Fibroblast of skin of left biceps (primary cell): ENCODE measurements around the gene NUP62.
"Not testable (repeated sequence)": the region's sequence is repeated elsewhere in the genome, so short reads cannot be mapped to it uniquely, and the experiment has no call there.

Experiments used
- DNase-seq, 2 experiments: peaks; one replicate each; pipeline ENCODE4 v3.0.0-alpha.2; 2013; ENCODE audit warnings: low read depth in 2 of 2

The NUP62 gene

DNA sequence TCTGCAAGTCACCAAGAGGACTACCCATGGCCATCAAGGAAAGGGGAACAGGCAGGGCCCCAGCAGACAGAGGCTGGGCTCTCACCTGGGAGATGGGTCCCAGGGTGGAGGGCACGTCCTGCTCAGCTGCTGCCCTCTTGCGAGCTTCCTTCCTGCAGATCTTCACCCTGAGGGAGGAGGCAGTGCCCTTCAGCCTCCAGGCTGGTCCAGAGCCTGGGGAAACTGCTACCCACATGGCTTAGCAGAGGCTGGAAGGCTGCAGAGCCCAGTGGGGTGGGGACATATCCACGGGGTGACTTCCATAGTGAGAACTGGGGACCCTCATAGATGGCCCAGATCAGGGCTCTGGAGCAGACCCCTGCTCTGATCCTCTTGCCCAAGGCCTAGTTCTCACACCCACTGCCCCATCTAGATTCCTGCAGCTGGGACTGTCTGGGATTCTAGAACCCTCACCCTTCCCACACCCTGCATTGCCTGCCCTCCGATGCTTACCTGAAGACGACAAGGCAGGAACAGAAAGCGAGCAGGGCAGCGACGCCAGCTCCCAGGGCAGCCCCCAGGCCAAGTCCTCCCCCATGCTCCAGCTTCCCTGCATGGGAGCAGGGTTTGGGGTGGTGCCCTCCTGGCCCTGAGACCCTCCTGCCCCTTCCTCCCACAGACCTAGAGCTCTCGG lies 22.6 kb upstream of the NUP62 start:
- no peak for DNase-seq

DNA sequence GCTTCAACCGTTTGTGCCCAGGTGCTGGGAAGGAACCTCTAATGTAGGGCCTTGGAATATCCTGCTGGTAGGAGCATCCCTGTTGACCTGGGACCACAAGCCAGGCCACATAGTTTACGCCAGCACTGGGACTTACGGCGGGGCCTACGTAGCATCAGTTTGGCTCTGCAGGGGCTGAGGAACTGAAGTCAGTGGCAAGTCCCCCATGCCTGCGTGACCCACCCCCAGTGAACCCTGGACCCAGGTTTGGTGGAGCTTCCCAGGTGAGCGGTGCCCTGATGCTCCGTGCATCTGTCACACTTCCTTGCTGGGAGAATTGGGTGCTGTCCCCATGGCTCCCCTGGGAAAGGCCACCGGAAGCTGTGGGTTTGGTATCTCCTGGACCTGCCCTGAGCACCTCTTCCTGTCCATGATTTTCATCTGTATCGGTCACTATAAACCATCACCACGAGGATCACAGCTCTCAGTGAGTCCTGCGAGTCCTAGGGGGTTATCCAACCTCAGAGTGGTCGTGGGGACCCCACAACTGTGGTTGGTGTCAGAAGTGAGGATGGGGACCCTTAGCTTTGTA lies 21.7 kb upstream of the NUP62 start:
- DNase-seq, result no peak

DNA sequence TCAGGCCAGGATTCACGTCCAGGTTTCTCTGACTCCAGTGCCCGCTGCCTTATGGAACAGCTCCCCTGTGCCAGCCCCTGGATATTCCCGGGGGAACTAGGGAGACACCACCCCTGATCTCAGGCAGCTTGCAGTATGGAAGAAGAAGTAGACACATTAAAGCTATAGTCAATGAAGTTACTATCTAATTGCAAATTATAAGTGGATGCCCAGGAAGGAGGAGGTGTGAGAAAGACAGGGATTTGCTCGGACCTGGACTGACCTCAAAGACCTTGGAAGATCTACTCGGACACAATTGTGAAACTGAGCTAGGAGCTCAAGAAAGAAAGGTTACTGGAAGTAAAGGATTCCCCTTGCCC lies 21.3 kb upstream of the NUP62 start:
- DNase-seq, result no peak

DNA sequence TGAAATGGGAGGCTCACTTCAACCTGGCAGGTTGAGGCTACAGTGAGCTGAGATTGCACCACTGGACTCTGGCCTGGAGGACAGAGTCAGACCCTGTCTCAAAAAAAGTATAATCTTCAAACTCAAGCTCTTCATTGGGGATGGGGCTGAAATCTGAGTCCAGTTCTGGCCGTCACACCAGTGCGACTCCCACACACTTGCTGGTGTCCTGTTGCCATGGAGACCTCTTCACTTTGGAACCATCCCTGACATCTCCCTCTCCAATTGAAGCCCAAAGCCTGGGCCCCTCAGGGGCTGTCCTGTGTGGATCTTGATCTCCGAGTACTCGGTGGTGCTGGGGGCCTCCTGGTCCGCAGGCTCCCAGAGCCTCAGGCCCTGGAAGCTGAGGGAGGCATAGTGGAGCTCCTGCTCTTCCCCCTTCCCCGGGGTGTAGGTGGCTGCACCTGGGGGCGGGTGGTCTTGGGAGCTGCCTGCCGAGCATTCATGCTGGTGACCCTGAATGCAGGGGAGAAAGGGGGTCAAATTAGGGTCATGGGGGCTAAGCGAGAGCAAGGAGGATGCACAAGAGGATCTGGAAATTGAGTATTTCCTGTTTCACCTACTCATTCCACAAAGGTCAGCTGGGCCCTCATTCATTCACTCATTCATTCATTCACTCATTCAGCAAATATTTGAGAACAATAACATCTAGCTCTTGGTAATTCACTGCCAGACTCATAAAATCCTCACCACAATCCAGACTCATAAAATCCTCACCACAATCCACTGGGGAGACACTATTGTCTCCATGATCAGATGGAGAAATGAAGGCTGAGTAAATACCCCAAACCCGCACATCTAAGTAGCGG lies 20.7 kb upstream of the NUP62 start:
- DNase-seq, result no peak

DNA sequence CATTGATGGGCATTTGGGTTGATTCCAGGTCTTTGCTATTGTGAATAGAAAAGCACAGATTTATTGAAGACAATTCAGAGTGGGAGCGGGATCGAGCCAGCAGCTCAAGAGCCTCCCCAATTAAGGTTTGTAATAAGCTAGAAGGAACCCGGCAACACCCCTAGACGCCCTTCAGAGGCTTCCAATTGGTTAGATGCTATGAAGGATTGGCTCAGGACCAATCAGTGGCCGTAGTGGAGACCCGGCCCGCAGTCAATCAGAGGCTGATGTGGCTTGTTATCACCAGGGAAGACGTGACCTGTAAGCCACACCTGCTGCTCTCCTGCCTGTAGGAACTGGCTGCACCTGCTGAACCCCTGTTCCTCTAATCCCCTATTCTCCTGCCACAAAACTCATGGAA lies 17.1 kb upstream of the NUP62 start:
- DNase-seq, result no peak

DNA sequence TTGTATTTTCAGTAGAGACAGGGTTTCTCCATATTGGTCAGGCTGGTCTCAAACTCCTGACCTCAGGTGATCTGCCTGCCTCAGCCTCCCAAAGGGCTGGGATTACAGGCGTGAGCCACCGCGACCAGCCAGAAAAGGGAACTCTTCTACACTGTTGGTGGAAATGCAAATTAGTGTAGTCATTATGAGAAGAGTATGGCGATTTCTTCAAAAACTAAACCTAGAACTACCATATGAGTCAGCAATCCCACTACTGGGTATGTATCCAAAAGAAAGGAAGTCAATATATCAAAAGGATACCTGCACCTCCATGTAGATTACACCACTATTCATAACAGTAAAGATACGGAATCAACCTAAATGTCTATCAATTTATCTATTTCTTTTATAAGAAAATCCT lies 15.3 kb upstream of the NUP62 start:
- DNase-seq, result not testable (repeated sequence)

DNA sequence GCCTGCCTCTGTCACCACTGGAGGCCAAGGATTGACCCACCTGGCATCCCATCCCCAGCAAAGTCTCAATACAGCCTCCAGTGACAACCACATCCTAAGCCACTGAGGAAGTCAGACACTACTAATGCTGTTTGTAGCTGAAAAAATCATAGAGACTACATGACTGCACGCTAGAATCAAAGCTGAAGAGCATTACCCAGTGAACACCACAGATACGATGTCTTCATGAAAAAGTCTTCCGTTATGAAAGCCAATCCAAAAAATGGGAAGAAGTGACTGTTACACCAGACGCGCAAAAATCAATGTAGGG lies 11.1 kb upstream of the NUP62 start:
- no peak for DNase-seq

DNA sequence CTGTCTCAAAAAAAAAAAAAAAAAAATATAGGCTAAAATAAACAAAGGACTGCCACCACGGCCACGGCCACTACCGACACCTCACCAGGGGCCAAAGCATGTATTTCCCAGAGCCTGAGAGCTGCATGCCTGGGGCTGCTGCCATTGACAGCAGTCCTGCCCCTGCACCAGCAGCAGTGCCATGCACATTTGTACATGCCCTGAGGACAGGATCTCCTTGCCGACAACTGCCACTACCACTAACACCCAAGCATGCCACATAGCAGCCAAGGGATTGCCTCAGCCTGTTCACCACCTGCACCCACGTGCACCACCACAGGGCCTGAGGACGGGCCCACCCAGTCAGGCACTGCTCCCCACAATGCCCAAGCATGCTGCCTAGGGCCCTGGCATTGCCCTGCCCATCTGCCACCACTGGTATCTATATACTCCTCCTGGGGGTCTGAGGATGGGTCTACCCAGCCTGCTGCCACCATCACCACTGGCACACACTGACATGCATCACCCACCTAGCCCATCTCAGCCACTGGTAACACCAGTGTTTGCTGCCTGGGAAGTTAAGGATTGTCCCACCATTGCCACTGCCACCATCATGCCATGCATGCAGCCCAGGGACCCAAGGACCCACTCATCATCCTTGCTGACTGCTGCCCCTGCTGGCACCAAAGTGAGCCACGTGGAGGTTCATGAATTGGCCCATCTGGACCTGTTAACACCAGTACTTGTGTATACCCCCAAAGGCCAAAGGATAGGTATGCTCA lies 10.6 kb upstream of the NUP62 start:
- DNase-seq, result no peak

DNA sequence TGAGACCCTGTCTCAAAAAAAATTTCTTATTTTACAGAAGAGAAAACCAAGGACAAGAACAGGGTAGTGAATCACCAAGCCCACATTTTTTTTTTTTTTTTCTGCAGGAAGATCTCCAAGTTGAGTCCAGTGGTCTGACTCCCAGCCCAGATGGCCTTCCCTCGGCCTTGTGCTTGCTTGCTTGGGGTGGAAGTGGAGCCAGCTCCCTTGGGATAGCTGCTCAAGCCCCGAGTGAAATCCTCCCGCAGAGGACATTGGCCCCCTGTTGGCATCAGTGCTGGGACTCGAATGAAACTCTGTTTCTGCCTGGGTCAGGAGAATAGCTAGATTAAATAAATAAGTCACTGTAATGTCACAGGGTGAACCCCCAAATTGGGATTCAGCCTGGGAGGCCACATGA lies 9.4 kb upstream of the NUP62 start:
- no peak for DNase-seq

DNA sequence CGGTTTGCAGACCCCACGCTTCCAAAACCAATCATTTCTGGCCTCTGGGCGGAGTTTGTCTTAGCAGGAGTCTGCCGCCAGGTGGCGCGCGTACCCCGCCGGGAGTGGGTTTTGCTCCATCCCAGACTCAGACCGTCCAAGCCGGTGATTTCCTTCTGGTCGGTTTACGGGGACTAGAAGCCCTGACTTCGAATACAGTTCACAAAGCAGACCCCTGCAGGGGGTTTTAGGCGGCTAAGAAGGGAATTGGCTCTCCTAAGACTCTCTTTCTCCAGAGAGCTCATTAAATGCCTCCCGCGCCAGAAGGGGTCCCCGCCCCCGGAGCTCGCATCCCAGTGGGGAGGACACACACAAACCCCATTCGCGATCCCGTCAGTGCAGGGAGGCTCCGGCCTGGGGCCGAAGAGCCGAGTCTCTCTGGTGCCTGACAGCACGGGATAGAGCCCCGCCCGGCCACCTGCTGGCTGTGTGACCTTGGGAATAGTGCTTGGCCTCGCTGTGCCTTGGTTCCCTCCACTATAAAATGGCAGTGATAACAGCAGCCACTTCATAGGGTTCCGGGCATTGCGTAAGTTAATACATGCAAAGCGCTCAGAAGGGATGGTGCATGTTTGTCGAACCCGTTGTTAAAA lies 8.6 kb upstream of the NUP62 start:
- peak in 1 of 2 experiments; percentile 17 for DNase-seq

DNA sequence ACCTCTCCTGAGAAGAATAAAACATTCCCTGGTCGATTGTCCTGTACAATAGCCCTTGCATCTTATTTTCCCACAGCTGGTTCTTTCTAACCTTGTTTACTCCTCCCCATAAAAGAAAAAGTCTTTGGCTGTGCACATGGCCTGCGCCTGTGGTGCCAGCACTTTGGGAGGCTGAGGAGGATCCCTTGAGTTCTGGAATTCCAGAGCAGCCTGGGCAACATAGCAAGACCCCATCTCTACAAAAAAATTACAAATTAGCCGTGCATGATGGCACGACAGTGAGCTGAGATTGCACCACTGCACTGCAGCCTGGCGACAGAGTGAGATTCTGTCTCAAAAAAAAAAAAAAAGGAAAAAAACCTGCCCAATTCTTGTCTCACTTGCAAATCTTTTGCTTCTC lies 7.2 kb upstream of the NUP62 start:
- no peak for DNase-seq

DNA sequence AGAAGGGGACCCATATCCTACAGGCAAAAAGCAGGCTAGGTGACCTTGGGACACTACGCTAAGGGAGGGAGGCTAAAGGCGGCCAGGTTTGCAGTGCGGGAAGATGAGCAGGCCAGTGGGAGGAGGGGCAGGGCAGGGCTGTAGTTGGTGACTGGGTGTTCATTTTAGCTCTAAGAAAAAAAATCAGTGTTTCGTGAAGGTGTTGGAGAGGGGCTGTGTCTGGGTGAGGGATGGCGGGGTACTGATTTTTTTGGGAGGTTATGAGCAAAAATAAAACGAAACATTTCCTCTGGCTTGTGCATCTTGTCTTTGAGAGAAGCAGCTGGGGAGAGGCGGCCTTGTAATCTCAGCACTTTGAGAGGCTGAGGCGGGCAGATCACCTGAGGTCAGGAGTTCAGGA lies 4.3 kb upstream of the NUP62 start:
- DNase-seq, result no peak

DNA sequence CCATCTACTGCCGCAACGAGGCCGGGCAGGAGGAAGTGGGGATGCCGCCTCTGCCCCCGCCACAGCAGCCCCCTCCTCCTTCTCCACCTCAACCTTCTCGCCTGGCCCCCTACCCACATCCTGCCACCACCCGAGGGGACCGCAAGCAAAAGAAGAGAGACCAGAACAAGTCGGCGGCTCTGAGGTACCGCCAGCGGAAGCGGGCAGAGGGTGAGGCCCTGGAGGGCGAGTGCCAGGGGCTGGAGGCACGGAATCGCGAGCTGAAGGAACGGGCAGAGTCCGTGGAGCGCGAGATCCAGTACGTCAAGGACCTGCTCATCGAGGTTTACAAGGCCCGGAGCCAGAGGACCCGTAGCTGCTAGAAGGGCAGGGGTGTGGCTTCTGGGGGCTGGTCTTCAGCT lies 3.4 kb upstream of the NUP62 start:
- no peak for DNase-seq

DNA sequence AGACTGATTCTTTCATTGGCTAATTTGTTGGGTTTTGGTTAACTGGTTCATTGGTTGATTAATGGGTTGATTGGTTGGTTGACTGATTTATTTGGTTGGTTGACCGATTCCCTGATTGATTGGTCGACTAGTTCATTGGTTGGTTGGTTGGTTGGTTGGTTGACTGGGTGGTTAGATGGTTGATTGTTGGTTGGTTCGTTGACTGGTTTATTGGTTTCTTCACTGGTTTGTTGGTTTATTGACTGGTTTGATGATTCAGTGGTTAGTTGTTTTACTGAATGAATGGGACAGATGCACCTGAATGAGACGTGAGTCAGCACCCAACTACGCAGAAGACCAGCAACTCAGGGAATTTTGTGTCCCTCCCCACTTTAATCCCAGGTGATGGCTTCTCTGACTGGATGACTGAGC lies 2.7 kb upstream of the NUP62 start:
- no peak for DNase-seq

DNA sequence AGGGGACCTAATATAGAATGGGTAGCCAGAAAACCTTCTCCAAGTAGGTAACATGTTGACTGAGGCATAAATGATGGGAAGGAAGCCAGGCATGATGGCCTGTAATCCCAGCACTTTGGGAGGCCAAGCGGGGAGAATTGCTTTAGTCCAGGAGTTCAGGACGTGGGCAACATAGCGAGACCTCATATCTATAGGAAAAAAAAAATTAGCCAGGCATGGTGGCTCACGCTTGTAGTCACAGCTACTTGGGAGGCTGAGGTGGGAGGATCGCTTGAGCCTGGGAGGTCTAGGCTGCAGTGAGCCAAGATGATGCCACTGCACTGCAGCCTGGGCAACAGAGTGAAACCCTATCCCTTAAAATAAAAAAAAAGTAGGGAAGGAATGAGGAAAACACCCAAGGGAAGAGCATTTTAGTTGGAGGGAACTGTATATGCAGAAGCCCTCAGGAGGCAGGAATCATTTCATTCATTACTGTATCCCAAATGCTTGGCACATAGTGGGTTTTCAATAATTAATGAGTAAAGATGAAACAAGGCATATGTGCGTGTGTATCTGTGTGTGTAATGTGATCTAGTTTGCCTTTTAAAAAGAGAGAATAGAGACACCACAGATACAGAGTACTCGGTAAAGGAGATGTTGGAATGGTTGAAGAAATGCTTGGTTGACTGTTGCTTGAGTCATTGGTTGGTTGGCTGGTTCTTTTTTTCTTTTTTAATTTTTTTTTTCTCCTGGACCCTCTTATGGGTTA lies 2.2 kb upstream of the NUP62 start:
- no peak for DNase-seq

DNA sequence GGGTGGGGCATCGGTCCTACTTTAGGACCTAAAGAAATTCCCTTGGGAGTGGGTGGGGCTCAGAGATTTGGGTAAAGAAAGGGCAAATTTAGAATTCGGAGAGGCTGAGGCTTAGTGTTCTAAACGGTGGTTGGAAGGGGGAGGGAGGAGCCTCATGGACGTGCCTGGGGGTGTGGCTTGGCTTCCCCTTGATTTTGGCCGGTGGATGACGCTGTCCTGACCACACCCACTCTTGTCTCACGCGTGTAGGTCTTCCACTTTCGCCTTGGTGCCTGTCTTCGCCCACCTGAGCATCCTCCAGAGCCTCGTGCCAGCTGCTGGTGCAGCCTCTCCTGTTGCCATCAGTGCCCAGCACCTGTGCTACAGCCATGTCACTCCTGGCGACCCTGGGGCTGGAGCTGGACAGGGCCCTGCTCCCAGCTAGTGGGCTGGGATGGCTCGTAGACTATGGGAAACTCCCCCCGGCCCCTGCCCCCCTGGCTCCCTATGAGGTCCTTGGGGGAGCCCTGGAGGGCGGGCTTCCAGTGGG lies 1.2 kb upstream of the NUP62 start:
- no peak for DNase-seq

DNA sequence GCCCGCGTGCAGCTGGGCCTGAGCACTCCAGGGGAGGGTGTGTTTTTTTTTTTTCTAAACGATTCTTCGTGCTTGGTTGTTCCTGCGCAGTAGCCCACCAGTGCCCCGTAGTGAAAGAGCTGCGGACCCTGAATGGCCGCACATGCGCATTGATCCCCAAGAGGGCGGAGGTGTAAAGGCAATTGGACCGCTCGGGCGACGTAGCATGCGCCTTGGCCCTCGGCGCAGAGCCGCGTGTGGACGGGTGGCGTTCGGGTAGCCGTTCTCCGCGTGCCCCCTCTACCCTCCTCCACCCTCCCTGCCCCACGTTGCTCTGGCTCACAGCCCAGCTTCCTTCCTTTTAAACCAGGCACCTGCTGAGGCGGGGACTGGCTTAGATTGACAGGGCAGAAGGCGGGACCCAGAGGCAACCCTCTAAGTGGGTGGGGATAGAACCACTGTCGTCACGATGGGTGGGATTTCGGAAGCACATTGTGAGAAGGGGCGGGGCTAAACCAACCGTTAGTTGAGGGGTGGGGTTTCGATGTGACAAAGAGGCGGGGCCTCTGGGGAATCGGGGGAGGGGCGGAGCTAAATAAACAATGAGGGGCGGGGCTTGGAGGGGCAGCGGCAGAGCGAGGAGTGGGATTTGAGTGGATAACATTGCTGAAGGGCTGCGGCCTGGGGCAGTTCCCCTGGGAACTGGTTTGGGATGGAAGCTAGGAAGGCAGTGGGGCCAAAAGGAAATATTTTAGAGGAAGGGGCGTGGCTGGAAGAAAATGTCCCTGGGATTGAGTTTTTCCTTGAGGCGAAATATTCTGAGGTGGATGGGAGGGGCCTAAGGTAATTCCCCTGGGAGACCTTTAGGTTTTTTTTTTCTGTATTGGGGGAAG lies 543 bp upstream of the NUP62 start:
- peak; percentile 86 to 89 for DNase-seq

DNA sequence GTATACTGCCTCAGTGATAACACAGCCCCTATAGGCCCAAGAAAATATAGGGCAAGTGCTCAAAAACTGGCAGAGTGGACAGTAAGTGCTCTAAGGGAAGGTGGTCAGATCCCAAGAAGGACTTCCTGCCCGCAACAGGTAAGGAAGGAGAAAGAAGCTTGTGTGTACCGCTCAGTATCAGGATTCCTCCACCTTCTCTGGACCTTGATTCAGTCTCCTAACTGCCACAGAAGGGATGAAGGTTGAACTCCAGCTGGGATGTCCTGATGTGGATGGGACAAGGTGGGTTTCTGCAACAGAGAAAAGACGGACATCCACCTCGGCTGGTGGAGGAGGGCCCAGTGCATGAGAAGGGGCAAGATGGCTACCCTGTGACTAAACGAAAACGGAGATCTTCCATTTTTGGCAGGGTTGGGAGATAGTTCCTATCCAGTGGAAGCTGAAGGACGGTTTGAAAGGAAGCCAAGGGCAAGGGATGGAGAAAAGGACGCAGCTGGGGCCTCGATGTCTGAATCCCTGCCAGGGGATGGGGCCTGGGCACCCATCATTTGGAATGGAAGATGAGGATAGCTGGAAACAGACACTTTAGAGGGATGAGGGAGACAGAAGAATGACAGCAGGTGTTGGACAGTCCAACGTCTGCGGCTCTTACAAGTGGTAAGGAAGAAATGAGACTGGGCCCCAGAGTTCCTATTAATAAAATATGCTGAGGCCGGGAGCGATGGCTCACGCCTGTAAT lies 1.6 kb downstream of the NUP62 start:
- no peak for DNase-seq

DNA sequence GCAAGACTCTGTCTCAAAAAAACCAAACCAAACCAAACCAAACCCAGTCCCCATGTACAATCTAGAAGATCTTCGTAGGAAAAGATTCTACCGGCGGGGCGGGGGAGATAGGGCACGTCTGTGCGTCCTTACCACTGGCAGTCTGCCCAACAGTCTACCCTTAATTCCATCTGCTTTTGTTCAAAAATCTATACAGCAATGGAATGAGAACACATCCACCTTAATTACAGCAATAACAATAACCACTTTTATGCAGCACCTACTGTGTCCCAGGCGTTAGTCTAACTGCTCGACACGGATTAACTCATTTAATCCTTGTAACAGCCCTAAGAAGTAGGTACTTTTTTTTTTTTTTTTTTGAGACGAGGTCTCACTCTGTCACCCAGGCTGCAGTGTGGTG lies 2.8 kb downstream of the NUP62 start:
- DNase-seq, result no peak

DNA sequence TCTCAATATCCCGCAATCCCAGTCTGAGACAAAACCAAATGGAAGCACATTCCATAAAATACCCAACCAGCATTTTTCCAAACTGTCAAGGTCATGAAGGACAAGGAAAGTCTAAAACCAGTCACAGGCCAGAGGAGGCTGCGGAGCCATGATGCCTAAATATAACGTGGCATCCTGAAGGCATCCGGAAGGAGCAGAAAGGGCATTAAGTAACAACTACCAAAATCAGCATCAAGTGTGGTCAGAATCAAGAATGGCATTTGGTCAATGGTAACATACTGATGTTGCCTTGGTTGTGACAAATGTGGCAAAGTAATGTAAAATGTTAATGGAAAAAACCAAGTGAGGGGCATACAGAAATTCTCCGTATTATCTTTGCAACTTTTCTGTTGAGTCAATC lies 3.8 kb downstream of the NUP62 start:
- DNase-seq, result no peak
